ENCODE measurements around the gene PCDH1.
"Not testable (repeated sequence)": the region's sequence is repeated elsewhere in the genome, so short reads cannot be mapped to it uniquely, and the experiment has no call there.

Gene PCDH1

GRCh38 chr5:141832131-141832530, 46.1 kb downstream of the PCDH1 start:
- DNase-seq (ENCODE audit: low read depth in 2 of 2): no peak

GRCh38 chr5:141828162-141828561, 50.0 kb downstream of the PCDH1 start:
- DNase-seq (ENCODE audit: low read depth in 2 of 2): no peak

- no peak for DNase-seq (ENCODE audit: low read depth in 2 of 2)
These were observed 51.5 kb downstream of the PCDH1 start for GRCh38 chr5:141826674-141827073.

GRCh38 chr5:141825791-141826560, 52.2 kb downstream of the PCDH1 start:
- DNase-seq (ENCODE audit: low read depth in 2 of 2): no peak

- no peak for DNase-seq (ENCODE audit: low read depth in 2 of 2)
These were observed 53.0 kb downstream of the PCDH1 start for GRCh38 chr5:141825241-141825671.

GRCh38 chr5:141824717-141825116, 53.5 kb downstream of the PCDH1 start:
- no peak for DNase-seq (ENCODE audit: low read depth in 2 of 2)

GRCh38 chr5:141823056-141823455, 55.2 kb downstream of the PCDH1 start:
- DNase-seq (ENCODE audit: low read depth in 2 of 2): no peak

GRCh38 chr5:141822144-141822543, 56.1 kb downstream of the PCDH1 start:
- no peak for DNase-seq (ENCODE audit: low read depth in 2 of 2)

- peak; percentile 94 to 95 for DNase-seq (ENCODE audit: low read depth in 2 of 2)
These were observed 56.7 kb downstream of the PCDH1 start for GRCh38 chr5:141821430-141821925.

- DNase-seq (ENCODE audit: low read depth in 2 of 2): not testable (repeated sequence)
These were observed 57.5 kb downstream of the PCDH1 start for GRCh38 chr5:141820686-141821085.

GRCh38 chr5:141817631-141818030, 60.6 kb downstream of the PCDH1 start:
- no peak for DNase-seq (ENCODE audit: low read depth in 2 of 2)

- no peak for DNase-seq (ENCODE audit: low read depth in 2 of 2)
These were observed 61.4 kb downstream of the PCDH1 start for GRCh38 chr5:141816598-141817399.

GRCh38 chr5:141815796-141816180, 62.4 kb downstream of the PCDH1 start:
- DNase-seq (ENCODE audit: low read depth in 2 of 2): no peak

- DNase-seq (ENCODE audit: low read depth in 2 of 2): no peak
These were observed 63.0 kb downstream of the PCDH1 start for GRCh38 chr5:141815051-141815795.

- no peak for DNase-seq (ENCODE audit: low read depth in 2 of 2)
These were observed 63.9 kb downstream of the PCDH1 start for GRCh38 chr5:141814064-141814964.

GRCh38 chr5:141812512-141812911, 65.7 kb downstream of the PCDH1 start:
- DNase-seq (ENCODE audit: low read depth in 2 of 2): no peak

- no peak for DNase-seq (ENCODE audit: low read depth in 2 of 2)
These were observed 66.7 kb downstream of the PCDH1 start for GRCh38 chr5:141811287-141812155.

GRCh38 chr5:141810702-141811101, 67.5 kb downstream of the PCDH1 start:
- DNase-seq (ENCODE audit: low read depth in 2 of 2): no peak

GRCh38 chr5:141809380-141810096, 68.7 kb downstream of the PCDH1 start:
- no peak for DNase-seq (ENCODE audit: low read depth in 2 of 2)
